Stimulated activated CD8-positive, alpha-beta memory T cell treated with anti-CD3 and anti-CD28 coated beads, Interleukin-15, amount 100 ng/mL, for 4 hours (primary cell): ENCODE measurements around the gene RIPK4.

Experiments used
- DNase-seq, 2 donors: peaks; one replicate each; pipeline ENCODE4 v3.0.0-alpha.2; 2020; ENCODE audit warnings: low read depth in 2 of 2

The RIPK4 gene

DNA sequence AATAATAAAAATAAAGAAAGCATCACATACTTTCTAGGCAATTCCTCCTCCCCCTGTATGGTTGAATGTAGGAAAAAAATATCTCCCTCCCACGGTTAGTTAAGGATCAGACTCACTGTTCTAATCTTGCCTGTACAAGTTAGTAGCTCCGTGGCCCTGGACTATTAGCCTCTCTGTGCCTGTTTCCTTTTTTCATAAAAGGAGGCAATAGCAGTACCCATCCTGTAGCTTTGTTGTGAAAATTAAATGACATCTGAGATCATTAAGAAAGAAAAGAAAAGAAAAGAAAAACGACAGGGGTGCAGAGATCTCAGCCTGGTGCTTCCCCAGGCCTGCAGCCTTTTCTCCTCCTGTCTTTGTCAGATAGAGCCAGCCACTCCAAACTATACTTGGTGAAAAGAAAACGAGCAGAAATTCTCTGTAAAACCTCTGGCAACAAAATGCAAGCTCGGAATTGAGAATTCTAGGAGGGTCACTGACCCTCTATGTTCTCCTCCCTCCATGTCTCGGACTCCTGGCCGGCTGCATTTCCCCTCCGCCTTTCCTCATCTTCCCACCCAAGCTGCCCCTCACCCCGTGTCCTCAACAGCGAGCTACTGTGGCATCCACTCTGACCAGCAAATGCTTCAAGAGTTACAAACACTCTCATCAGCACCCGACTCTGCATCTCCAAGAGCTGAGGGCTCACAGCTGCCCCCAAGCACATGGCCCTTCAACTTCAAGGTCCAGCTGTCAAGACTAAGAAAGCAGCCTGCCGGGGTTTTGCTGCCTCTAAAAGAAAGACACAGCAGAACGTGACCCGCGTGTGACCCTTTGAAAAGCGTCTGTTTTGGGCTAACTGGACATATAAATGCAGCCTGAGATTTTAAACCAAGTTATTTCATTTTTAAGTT, 13.6 kb downstream of the RIPK4 start:
- no peak for DNase-seq

- DNase-seq: no peak
Observed at GRCh38 chr21:41752231-41752681, 14.6 kb downstream of the RIPK4 start.

DNA sequence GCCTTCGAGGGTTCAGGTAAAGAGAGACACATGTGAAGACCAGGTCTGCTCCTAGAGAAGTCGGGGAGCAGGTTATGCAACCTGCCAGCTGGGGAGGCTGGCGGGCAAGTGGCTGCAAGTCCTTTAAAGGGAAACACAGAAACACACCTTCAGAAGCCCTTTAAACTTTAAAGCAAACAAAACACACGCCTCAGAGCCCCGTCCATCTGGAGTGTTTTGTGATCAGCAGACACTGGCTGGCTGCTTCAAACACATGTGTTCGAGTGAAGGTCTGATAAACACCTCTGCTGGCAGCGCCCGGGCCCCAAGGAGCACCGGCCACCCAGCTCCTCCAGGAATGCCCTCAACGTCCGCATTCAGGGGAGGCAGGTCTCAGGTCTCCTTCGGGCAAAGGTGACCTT, 15.2 kb downstream of the RIPK4 start:
- DNase-seq: no peak

GRCh38 chr21:41750532-41751151, 16.2 kb downstream of the RIPK4 start:
- DNase-seq: no peak

DNA sequence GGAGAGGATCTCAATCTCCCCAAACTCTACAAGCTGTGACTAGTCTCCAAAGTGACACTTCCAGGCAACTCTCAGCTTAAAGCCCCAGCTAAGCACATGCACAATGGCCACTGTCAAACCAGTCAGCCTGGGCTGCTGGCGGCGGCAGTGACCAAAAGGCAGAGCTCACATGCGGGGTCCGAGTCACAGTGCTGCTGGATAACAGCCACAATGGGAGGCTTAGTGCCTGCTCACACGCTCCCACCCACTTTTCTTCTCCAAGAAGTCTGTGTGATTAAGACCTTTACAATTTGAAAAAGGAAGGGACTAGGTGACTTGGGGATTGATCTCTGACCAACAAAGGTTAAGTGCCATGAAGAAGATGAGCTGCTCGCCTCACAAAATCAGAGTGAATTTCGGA, 16.8 kb downstream of the RIPK4 start:
- no peak for DNase-seq

DNA sequence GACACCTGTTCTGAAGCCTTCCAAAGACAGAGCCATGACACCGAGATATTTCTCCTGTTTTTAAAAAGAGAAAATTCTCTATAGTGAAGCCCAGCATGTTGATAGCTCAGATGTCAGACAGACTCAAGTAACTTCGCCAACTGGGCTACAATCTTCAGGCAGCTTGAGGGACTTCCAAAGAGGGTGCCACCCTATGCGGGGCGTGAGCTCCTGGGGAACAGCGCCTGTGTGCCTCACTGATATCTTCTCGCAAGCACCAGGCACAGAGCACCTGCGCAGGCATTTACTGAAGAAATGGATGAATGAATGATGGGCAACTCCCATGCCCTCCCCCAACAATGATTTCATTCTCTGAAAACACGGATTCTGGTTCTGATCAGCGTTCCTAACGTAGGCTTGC, 17.6 kb downstream of the RIPK4 start:
- no peak for DNase-seq

GRCh38 chr21:41747943-41748738, 18.7 kb downstream of the RIPK4 start:
- DNase-seq: no peak

DNA sequence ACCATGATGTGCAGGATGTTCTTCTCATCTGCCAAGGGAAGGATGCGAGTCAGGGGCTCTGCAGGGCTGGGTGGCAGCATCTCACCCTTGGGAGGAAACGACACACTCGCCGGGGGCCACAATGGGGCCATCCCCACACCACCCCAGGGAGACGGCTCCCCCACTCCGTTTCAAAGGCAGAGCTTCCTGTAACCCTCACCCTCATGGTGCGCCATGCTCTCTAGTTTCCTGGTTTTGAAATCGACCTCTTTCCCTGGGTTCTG, 20.2 kb downstream of the RIPK4 start:
- no peak for DNase-seq

GRCh38 chr21:41745971-41746743, 20.7 kb downstream of the RIPK4 start:
- no peak for DNase-seq

- no peak for DNase-seq
Observed at GRCh38 chr21:41745026-41745820, 21.6 kb downstream of the RIPK4 start.

DNA sequence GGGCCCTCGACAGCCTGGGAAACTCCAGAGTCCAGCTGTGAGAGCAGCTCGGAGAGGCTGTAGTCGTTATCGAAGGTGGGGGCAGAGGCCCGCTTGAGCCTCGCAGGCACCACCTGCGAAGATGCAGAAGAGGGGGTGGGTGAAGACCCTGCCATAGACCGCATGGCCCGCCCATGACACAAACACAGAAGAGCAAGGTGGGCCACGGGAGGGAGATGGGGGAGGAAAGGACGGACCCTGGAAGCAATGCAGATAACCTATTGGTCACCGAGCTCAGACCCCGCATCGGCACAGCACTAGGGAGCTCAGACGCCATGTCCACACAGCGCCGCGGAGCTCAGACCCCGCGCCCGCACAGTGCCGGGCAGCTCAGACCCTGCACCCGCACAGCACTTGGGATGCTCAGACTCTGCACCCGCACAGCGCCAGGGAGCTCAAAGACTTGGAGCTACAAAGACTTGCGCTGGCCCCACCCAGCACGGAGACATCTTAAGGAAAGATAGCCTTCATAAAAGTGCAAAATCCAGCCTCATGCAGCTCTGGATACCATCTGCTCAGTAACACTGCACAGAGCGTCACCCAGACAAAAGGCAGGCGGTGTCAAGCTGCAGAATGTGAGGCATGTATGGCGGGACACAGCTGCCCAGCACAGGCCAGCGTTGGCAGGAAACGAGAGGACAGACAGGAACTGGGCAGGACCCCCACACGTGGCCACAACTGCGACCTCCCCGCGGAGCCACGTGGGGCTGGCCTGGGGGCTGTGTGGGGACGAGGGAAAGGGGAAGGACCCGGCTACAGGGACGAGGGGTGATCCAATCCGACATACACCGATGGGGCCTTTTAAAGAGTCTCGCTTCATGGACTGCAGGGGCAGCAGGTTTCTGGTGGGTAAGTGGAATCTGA, 22.6 kb downstream of the RIPK4 start:
- no peak for DNase-seq

- no peak for DNase-seq
Observed at GRCh38 chr21:41743321-41744027, 23.4 kb downstream of the RIPK4 start.

- no peak for DNase-seq
Observed at GRCh38 chr21:41742073-41742875, 24.6 kb downstream of the RIPK4 start.

DNA sequence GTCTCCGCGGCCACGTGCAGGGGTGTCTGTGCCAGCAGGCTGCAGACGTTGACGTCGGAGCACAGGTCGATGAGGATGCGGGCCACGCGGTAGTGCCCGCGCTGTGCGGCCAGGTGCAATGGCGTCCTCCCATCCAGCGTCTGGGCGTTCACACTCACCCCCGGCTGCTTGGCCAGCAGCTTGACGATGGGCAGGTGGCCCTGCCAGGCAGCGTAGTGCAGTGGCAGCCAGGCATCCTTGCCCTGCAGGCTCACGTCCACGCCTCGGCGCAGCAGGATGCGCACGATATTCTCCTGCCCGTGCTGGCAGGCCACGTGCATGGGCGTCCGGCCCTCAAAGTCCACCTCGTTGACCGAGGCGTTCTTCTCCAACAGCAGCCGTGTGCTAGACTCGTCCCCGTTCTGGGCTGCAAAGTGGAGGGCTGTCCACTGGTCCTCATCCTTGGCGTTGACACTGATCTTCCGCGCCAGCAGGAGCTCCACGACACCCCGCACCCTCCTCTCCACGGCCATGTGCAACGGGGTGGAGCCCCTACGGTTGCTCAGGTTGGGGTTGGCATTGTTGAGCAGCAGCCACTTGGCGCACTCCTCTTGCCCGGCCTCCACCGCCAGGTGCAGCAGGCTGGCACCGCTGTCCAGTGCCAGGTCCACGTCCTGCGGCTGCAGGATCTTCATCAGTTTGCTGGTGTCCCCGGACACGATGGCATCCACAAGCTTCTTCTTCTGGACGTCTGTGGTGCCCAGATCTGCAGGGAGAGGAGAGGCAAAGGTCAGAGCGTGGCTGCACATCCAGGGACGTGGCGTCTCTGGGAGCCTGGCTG, 25.4 kb downstream of the RIPK4 start:
- no peak for DNase-seq

- DNase-seq: no peak
Observed at GRCh38 chr21:41740604-41741252, 26.1 kb downstream of the RIPK4 start.

DNA sequence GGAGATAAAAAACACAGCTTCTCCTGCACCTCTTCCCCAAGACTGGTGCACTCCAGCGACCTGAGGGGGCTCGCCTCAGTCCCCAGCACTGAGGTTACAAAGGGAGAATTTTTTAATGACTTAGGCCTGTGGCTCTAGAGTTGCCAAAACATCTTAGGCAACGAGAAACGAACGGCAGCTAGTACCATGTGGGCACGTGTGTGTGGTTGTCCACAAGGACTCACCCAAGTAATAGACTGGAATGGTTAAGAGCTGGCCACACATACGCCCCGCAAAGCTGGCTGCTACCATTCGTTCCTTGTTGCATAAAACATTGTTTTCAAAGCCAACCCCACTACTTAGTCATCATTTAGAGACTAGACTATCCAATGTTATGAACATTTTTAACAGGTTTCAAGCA, 26.9 kb downstream of the RIPK4 start:
- no peak for DNase-seq

GRCh38 chr21:41739011-41739410, 27.8 kb downstream of the RIPK4 start:
- DNase-seq: no peak
